ENCODE measurements around the gene C12orf60. TPM values are rescaled to one million over a fixed set of nuclear protein-coding genes. Genes with fewer than 3 reads are reported as not detected.

C12orf60 gene
- total RNA-seq, 1 experiment from 2014 or later, result 3.5 TPM

- BruUV-seq (replicated peaks), result no TSS peak
- no peak for DNase-seq (ENCODE audit: low read depth, low spot score)
- intact Hi-C loops (cut with micrococcal nuclease), result no loop called here
- ChIA-PET RAD21 (ENCODE audit: low non-redundant PET in 1 of 2, low total read pairs in 2 of 2, uncharacterized antibody in 2 of 2, unreplicated experiment in 2 of 2) (no interaction called here), POLR2A (no interaction called here), CTCF (interaction anchor here (1.0 kb wide), 1 partner anchor 26 kb away, joined by 3 read pairs; no protein-coding TSS in a partner anchor)
- no peak overlapping the region for H3K4me2 ChIP-seq (ENCODE audit: low read length)
- no peak overlapping the region for H3K4me3 ChIP-seq (replicated peaks in 1 of 2; ENCODE audit: low read depth in 1 of 2, low read length in 2 of 2)
- no peaks in the 10 kb centered on the region for H3K9me3 ChIP-seq (ENCODE audit: control insufficient read depth in 1 of 2, insufficient read depth in 1 of 2, low read depth in 1 of 2, low read length in 2 of 2)
- no peaks in the 10 kb centered on the region for H3K4me1 ChIP-seq (ENCODE audit: control insufficient read depth in 1 of 2, insufficient read depth in 2 of 2, low read length in 2 of 2)
- H3K79me2 ChIP-seq (ENCODE audit: insufficient read depth, low read length), result peaks cover 5% of the 10 kb centered on the region; the same call in 1 of the 2 replicates
- no peaks in the 10 kb centered on the region for H3K9me2 ChIP-seq (ENCODE audit: insufficient read depth)
- no peak for ATAC-seq
- TF ChIP-seq EZH2 (IDR thresholded peaks at IDR 0.05) (no peak), ZNF274 (IDR thresholded peaks at IDR 0.05; ENCODE audit: low read depth, low read length) (no peak), ZFX (IDR thresholded peaks at IDR 0.05) (no peak)
- no peak overlapping the region for H2AFZ ChIP-seq (ENCODE audit: low read depth, low read length, poor library complexity, severe bottlenecking)
- H3K27me3 ChIP-seq (ENCODE audit: insufficient read depth, low read length), result no peaks in the 10 kb centered on the region
- no peak overlapping the region for H3K27ac ChIP-seq (ENCODE audit: low read depth, low read length)
- H3K9ac ChIP-seq (ENCODE audit: low read length), result no peak overlapping the region
- H3K36me3 ChIP-seq (ENCODE audit: control insufficient read depth in 1 of 2, insufficient read depth in 2 of 2, low read length in 2 of 2), result peaks cover 23 to 29% of the 10 kb centered on the region in 2 experiments; a peak in 3 of 4 replicates
- H4K20me1 ChIP-seq (ENCODE audit: insufficient read depth), result no peaks in the 10 kb centered on the region
Measured at GRCh38 chr12:14784471-14784870, 19.0 kb upstream of the C12orf60 start.

- Histone ChIP-seq H3K9ac (ENCODE audit: low read length) (no peak overlapping the region), H3K4me1 (ENCODE audit: control insufficient read depth in 1 of 2, insufficient read depth in 2 of 2, low read length in 2 of 2) (no peaks in the 10 kb centered on the region), H3K79me2 (ENCODE audit: insufficient read depth, low read length) (peaks cover 5% of the 10 kb centered on the region; the same call in 1 of the 2 replicates), H2AFZ (ENCODE audit: low read depth, low read length, poor library complexity, severe bottlenecking) (no peak overlapping the region), H3K36me3 (ENCODE audit: control insufficient read depth in 1 of 2, insufficient read depth in 2 of 2, low read length in 2 of 2) (peaks cover 34 to 39% of the 10 kb centered on the region in 2 experiments), H3K9me2 (ENCODE audit: insufficient read depth) (no peaks in the 10 kb centered on the region), H3K4me3 (replicated peaks in 1 of 2; ENCODE audit: low read depth in 1 of 2, low read length in 2 of 2) (no peak overlapping the region), H3K27me3 (ENCODE audit: insufficient read depth, low read length) (no peaks in the 10 kb centered on the region), H3K4me2 (ENCODE audit: low read length) (no peak overlapping the region), H3K9me3 (ENCODE audit: control insufficient read depth in 1 of 2, insufficient read depth in 1 of 2, low read depth in 1 of 2, low read length in 2 of 2) (no peaks in the 10 kb centered on the region), H3K27ac (ENCODE audit: low read depth, low read length) (no peak overlapping the region), H4K20me1 (ENCODE audit: insufficient read depth) (no peaks in the 10 kb centered on the region)
- intact Hi-C loops (cut with micrococcal nuclease), result no loop called here
- ATAC-seq, result no peak
- BruUV-seq (replicated peaks), result no TSS peak
- ChIA-PET POLR2A (no interaction called here), RAD21 (ENCODE audit: low non-redundant PET in 1 of 2, low total read pairs in 2 of 2, uncharacterized antibody in 2 of 2, unreplicated experiment in 2 of 2) (no interaction called here), CTCF (no interaction called here)
- no peak for DNase-seq (ENCODE audit: low read depth, low spot score)
- no peak for TF ChIP-seq ZNF274 (IDR thresholded peaks at IDR 0.05; ENCODE audit: low read depth, low read length)
- TF ChIP-seq SRF (IDR thresholded peaks at IDR 0.05; ENCODE audit: low read depth), result no peak
- no peak for TF ChIP-seq ATF3 (IDR thresholded peaks at IDR 0.05)
- TF ChIP-seq JUND (IDR thresholded peaks at IDR 0.05), result no peak
- TF ChIP-seq SP1 (IDR thresholded peaks at IDR 0.05; ENCODE audit: low read depth), result no peak
- TF ChIP-seq YY1 (IDR thresholded peaks at IDR 0.05; ENCODE audit: extremely low read depth, insufficient replicate concordance, low read depth, low read length), result no peak
- no peak for TF ChIP-seq ZFX (IDR thresholded peaks at IDR 0.05)
- TF ChIP-seq RAD21 (IDR thresholded peaks at IDR 0.05; ENCODE audit: low read depth), result no peak
- no peak for TF ChIP-seq EZH2phosphoT487 (IDR thresholded peaks at IDR 0.05; ENCODE audit: borderline replicate concordance)
- TF ChIP-seq SIN3A (IDR thresholded peaks at IDR 0.05; ENCODE audit: low read depth), result no peak
- no peak for TF ChIP-seq TCF7L2 (IDR thresholded peaks at IDR 0.05; ENCODE audit: borderline replicate concordance, extremely low read depth, insufficient read depth, insufficient read length)
- no peak for TF ChIP-seq CEBPB (IDR thresholded peaks at IDR 0.05; ENCODE audit: low read depth)
- no peak for TF ChIP-seq EGR1 (IDR thresholded peaks at IDR 0.05; ENCODE audit: low read depth)
- no peak for TF ChIP-seq CTCF (IDR thresholded peaks at IDR 0.05 in 2 of 3, conservative IDR thresholded peaks at IDR 0.05 in 1 of 3; ENCODE audit: borderline replicate concordance in 1 of 3, insufficient read depth in 1 of 3, low read depth in 2 of 3, low read length in 2 of 3)
- TF ChIP-seq ZBTB33 (IDR thresholded peaks at IDR 0.05; ENCODE audit: extremely low read depth, insufficient replicate concordance, low read length), result no peak
- TF ChIP-seq ELF1 (IDR thresholded peaks at IDR 0.05; ENCODE audit: borderline replicate concordance, low read depth), result no peak
- TF ChIP-seq CBX3 (IDR thresholded peaks at IDR 0.05; ENCODE audit: low read depth), result no peak
Measured at GRCh38 chr12:14785568-14785967, 17.9 kb upstream of the C12orf60 start.
